Stimulated activated CD4-positive, alpha-beta T cell treated with anti-CD3 and anti-CD28 coated beads, Interleukin-15, amount 100 ng/mL, for 24 hours (primary cell): ENCODE results near the gene TTLL13.
A peak's percentile ranks its signal among the peaks of the same experiment; 100 is the strongest.
"Not testable (repeated sequence)": the region's sequence is repeated elsewhere in the genome, so short reads cannot be mapped to it uniquely, and the experiment has no call there.

Source experiments
- DNase-seq: peaks from one replicate; pipeline ENCODE4 v3.0.0-alpha.2; 2020

Gene TTLL13

DNA sequence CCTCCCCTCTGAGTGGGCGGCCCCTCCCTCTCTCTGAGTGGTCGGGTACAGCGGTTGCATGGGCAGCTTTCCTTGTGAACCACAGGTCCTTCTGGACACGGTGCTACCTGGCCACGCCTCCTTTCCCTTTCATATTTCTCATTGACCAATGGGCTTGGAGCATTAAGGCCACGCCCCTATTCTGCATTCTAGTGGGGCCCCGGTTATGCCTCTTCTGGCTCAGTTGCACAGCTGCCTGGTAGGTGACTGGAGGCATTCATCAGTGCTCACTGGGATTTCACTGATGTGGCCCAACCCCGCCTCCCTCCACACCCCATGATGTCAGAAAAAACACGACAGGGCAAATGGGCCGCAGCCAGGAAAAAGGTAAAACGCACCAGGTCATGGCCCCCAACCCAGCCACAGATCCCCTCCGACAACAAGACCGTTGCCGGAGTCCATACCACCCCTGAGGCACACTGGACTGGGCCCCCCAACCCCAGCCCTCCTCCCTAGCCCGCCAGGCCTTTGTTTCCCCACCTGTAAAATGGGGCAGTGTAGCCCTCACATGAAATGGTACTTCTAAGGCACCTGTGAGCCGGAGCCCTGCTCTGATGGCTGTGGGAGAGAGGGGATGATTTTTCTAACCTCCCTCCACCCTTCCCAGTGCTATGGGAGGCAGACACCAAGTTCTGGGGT is 42.5 kb downstream of the TTLL13 start:
- peak; percentile 47 for DNase-seq

DNA sequence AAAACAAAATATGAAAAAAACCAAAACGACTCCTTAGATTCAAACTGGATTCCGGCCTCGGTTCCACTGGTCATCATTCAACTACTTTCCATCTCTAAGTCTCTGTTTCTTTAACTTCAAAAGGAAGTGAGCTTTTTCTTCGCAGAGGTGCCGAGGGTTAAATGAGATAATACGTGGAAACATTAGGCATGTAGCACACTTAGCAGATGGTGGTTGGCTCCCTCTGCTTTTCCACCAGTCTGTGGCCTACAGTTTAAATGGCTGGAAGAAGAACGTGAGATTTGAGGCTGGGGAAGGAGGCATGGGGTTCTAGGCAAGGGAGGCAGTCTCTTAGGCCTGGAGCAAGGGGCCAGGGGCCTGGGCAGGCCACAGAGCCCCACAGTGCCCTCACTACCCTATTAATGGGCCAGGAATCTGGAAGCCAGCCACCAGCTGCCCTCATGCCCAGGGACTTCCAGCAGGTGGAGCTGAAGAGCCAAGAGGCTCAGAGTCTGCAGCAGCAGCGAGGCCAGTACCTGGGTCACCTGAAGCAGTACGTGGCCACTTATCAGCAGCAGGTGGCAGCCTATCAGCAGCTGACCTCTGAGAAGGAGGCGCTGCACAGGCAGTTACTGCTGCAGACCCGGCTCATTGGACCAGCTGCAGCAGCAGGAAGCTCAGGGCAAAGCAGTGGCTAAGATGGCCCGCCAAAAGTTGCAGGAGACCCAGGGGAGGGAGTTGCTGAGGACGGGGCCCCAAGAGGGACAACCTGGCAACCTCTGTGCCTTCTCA is 43.9 kb downstream of the TTLL13 start:
- peak; percentile 84 for DNase-seq

DNA sequence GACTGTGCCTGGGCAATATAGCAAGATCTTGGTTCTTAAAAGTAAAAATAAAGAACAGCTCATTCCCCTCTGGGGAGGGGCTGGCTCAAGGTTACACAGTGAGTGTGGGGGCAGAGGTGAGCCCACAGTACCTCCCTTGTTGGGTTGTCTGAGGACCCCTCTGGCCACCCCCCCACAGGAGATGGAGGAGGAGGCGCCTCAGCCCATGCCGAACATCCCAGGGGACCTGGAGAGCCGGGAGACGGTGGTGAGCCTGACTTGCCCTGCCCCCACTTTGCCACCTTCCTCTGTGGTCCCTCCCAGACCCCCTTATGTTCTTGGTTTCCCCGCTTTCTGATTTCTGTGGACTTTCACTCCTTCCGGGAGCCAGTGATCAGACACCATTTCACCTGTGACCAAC is 44.8 kb downstream of the TTLL13 start:
- no peak for DNase-seq

DNA sequence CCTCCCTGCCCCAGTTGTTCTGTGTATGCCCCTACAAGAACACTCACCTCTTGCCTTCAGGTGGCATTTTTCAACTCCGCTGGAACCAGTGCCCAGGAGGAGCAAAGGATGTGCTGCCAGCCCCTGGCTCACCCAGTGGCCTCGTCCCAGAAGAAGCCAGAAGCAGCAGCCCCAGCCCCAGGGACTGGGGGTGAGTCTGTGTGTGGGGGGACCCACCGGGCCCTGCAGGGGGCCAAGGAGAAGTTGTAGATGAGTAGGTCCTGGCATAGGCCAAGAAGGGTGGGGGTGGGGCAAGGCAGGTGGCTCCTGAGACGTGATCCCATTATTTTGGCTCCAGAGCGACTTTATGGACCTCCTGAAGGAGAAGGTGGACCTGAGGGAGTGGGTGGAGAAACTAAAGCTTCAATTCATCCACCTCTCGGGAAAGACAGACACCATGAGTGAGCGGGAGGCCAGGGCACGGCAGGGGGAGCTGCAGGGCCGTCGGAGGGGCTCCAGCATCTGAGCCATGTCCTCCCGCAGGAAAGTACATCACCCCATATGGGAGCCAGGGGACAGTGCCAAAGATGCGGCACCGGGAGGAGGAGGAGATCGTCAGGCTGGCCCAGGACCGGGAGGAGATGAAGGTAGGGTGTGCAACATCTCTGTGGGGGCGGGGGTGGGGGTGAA is 45.4 kb downstream of the TTLL13 start:
- no peak for DNase-seq

DNA sequence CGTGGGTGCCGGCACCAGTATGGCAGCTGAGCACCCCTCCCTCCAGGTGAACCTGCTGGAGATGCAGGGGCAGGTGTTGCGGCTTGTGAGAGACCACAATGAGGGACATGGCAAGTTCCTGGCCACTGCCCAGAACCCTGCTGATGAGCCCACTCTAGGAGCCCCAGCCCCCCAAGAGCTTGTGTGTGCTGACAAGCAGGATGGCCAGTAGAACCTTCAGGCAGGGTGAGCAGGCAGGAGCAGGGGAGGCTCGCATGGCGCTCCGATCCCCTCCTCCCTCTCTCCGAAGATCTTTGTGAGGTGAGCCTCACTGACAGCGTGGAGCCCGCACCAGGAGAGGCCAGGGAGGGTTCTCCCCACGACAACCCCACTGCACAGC is 45.9 kb downstream of the TTLL13 start:
- no peak for DNase-seq

DNA sequence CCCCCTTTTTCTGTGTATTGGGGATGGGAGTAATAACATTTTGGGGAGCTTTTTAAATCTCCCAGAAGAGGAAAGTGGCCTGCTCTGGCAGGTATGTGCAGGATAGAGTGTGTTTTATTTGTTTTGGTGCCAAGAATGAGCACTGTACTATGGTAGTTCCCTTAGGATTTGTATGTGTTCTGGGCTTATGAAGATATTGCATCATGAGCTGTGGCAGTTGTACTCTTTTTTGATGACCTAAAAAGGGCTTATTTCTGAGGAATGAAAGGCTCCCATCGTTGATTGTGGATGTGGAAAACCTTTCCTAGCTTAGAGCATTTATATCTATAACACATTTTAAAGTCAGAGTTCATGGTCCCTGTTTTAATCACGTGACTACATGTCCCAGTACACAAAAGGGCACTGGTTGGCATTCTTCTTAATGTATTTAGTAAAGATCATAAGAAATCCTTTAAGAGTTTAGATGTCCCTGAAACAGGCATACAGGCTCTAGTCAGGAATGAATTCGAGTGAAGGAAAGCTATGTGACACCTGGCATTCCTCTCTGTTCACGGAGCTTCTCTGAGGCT is 47.0 kb downstream of the TTLL13 start:
- not testable (repeated sequence) for DNase-seq

DNA sequence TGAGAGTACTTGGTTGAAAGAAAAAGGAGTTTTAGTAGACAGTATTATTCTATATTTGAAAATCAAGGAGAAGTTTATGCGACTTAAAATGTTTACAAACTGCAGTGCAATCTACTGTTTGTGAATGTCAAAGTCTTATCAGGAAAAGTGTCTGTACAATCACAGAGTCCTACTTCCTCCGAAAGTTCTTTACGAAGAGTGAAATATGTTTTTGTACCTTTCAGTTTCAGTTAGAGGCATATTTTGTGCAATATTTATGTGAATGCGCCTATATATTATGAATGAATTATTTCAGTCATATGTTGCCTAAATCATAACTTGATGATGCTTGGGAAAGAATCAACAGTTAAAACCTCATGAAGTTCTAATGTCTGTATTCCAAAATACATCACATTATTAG is 47.7 kb downstream of the TTLL13 start:
- DNase-seq = no peak

DNA sequence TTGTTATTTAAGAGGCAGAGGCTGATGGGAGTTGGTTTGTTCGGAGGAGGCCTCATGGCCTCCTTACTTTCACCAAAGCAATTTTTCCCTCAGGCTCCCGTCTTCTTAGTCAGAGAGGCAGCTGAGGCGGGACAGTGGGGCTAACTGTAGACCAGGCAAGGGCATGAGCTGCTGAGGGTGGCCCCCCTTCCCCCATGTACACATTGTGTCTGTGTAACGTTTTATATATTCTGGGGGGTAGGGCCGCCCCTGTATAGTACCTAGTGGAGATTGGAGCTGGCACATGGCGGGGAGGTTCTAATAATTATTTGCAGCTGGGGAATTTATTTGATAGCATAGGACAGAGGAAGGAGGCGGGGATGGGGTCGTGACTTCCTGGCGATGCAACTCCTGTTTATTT is 51.2 kb downstream of the TTLL13 start:
- no peak for DNase-seq

DNA sequence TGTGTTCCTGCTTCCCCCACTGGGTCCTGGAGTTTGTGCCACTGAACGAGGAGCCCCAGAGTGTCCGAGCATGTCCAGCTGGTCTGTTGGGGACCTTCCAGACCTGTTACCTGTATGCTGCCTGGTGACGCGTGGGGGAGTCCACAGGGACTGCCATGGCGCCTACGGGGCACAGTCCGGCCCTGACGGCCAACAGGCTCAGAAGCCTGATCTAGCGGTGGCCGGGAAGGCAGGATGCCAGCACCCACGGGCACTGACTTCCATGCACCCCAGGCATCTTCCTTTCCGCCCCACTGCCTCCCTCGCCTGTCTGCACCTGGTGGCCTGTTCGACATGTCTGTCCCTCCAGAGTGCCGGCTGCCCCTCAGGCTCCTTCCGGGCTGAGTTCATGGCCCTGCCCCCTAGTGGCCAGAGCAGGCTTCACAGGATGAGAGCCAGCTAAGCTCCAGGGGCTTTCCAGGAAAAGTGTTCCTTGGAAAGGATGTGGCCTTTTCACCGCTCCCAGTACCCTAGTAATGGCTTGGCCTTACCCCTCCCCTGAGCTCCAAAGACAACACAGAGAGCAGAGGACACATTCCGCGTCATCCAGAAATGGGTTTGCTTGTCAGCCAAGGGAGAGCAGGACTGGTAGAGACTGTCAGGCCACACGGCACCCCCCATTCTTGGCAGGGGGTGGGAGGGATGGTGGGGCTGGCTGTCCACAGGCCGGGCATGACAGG is 51.8 kb downstream of the TTLL13 start:
- DNase-seq = peak; percentile 76

DNA sequence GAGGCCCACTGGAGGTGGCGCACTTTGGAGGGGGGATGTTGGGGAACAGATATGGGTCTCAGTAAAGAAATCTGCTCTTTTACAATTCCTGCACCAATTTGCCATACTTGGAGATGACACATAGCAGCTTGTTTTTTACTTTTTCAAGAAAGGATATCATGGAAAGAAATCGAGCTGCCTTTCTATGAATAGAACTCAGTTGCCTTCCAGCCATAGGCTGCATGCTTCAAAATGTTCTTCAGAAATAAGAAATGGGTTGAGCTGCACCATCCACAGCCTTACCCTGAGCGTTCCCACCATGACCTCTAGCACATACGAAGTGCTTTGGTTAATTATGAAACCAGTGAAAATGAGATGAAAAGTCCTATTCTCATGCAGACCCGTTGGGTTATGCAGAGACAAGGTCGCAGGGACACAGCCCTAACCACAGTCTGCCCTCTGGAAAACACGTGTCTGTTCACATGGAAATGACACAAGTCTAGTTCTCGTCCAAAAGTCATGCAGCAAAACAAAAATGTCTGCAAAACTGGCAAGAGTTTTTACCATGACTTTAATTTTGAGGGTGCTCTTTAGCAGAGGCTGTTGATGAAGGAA is 52.4 kb downstream of the TTLL13 start:
- DNase-seq = no peak

DNA sequence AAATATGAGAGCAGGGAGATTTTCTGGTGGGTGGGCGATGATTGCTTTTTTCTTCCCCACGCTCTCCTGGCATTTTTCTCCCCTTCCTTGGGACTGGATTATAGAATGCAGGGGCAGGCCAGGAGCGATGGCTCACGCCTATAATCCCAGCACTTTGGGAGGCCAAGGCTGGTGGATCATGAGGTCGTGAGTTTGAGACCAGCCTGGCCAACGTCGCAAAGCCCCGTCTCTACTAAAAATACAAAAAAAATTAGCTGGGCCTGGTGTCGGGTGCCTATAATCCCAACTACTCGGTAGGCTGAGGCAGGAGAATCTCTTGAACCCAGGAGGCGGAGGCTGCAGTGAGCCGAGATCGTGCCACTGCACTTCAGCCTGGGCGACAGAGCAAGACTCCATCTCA is 56.0 kb downstream of the TTLL13 start:
- DNase-seq = not testable (repeated sequence)

DNA sequence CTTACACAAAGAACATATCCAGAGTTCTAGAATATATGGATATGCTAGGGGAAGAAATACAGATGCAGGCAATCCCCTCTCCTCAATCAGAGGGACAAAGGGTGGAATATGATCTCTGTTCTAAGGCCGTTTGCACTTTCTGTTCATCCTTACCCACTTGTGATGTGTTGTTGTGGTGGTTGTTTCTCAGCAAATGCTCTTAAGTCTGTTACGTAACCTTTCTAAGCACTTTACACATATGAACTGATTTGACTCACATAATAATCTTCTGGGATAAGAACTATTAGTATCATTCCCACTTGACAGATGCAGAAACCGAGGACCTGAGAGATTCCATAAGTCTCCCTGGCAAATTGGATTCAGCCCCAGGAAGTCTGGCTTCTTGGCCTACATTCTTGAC is 56.6 kb downstream of the TTLL13 start:
- DNase-seq = no peak

DNA sequence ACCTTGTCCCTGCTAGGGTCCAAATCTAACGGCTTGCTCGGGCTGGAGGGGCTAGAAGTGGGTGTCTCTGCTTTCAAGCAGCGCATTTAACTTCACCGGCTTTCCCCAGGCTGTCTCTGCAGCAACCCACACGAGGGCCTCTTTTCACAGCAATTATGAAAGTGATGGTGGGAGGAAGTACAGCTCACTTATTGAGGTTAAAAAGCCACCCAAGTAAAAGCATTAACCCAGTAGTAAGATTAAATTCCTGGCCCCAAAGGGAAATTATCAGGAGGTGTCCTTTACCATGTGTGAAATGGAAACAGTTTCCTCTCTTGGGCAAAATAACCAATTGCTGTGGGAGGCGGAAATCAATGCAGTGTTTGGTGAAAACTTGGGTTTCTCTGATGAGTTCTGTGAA is 57.2 kb downstream of the TTLL13 start:
- peak; percentile 63 for DNase-seq

DNA sequence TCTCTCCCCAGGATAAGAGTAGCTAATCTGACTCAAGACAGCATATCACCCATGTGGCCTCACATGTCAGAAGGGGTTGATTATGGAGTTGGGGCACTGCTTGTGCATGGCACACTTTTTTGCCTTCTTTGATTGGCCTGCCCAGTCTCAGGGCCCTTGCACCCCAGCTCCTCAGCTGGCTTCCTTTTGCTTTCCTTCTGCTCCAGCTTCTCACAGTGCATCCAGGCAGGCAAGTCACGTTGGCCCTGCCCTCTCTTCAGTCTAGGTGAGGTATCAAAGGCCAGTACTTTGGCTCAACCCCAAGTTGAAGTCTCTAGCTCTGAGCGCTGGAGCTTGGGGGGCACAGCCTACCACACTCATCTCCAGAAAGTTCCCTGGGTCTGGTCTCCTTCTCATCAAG is 58.3 kb downstream of the TTLL13 start:
- DNase-seq = no peak

DNA sequence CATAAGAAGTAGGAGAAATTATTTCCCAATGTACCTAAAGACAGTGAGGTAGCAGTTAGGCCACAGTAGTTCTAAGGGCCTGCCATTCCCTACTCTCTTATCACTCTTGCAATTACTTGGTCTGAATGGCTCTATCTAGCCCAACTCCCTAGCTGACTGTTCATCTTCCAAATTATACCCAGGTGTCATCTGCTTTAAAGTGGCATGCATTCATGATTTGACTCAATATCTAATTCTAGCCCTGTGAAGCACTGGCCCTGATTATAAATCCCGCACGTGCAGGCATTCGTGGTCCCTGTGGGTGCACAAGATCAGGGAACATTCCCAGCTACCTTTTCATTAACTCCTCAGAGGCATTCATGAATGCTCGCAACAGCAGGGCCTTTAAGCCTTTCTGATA is 59.7 kb downstream of the TTLL13 start:
- DNase-seq = no peak
